Measurements from ENCODE around the gene TNIK.

TNIK gene

GRCh38 chr3:171038342-171038741 lies 421.9 kb downstream of the TNIK start:
- Histone ChIP-seq H3K4me2 (ENCODE audit: low read length) (no peak overlapping the region), H3K27ac (ENCODE audit: low read length) (no peak overlapping the region), H3K36me3 (replicated peaks; ENCODE audit: low read depth, low read length) (no peaks in the 10 kb centered on the region), H3K9me3 (ENCODE audit: insufficient read depth, low read length) (no peaks in the 10 kb centered on the region), H3K4me3 (ENCODE audit: low read length) (no peak overlapping the region), H3K27me3 (ENCODE audit: low read depth, low read length) (peaks cover 10% of the 10 kb centered on the region; the same call in 1 of the 2 replicates), H2AFZ (ENCODE audit: low read depth, low read length) (no peak overlapping the region), H3K79me2 (ENCODE audit: low read length) (no peaks in the 10 kb centered on the region), H4K20me1 (ENCODE audit: insufficient read depth, low read length) (no peaks in the 10 kb centered on the region), H3K9ac (ENCODE audit: low read length) (no peak overlapping the region), H3K4me1 (ENCODE audit: low read length) (no peaks in the 10 kb centered on the region)
- TF ChIP-seq, protein P1, sequence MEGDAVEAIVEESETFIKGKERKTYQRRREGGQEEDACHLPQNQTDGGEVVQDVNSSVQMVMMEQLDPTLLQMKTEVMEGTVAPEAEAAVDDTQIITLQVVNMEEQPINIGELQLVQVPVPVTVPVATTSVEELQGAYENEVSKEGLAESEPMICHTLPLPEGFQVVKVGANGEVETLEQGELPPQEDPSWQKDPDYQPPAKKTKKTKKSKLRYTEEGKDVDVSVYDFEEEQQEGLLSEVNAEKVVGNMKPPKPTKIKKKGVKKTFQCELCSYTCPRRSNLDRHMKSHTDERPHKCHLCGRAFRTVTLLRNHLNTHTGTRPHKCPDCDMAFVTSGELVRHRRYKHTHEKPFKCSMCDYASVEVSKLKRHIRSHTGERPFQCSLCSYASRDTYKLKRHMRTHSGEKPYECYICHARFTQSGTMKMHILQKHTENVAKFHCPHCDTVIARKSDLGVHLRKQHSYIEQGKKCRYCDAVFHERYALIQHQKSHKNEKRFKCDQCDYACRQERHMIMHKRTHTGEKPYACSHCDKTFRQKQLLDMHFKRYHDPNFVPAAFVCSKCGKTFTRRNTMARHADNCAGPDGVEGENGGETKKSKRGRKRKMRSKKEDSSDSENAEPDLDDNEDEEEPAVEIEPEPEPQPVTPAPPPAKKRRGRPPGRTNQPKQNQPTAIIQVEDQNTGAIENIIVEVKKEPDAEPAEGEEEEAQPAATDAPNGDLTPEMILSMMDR (IDR thresholded peaks at IDR 0.05; ENCODE audit: low read depth, low read length): no peak
- TF ChIP-seq EZH2phosphoT487 (IDR thresholded peaks at IDR 0.05; ENCODE audit: low read depth): no peak

GRCh38 chr3:171028779-171029232 lies 431.4 kb downstream of the TNIK start:
- Histone ChIP-seq H3K79me2 (ENCODE audit: low read length) (no peaks in the 10 kb centered on the region), H3K4me3 (ENCODE audit: low read length) (peak overlapping the region; percentile 81), H4K20me1 (ENCODE audit: insufficient read depth, low read length) (no peaks in the 10 kb centered on the region), H3K36me3 (replicated peaks; ENCODE audit: low read depth, low read length) (no peaks in the 10 kb centered on the region), H3K9ac (ENCODE audit: low read length) (peak overlapping the region; percentile 47; the same call in 1 of the 2 replicates), H3K9me3 (ENCODE audit: insufficient read depth, low read length) (no peaks in the 10 kb centered on the region), H3K27ac (ENCODE audit: low read length) (no peak overlapping the region), H3K27me3 (ENCODE audit: low read depth, low read length) (peaks cover 6% of the 10 kb centered on the region; the same call in 1 of the 2 replicates), H3K4me2 (ENCODE audit: low read length) (peak overlapping the region; percentile 80), H3K4me1 (ENCODE audit: low read length) (peaks cover 12% of the 10 kb centered on the region), H2AFZ (ENCODE audit: low read depth, low read length) (peak overlapping the region; percentile 58)
- TF ChIP-seq, protein P1 (IDR thresholded peaks at IDR 0.05; ENCODE audit: low read depth, low read length): no peak
- TF ChIP-seq EZH2phosphoT487 (IDR thresholded peaks at IDR 0.05; ENCODE audit: low read depth): no peak

GRCh38 chr3:171028025-171028778 lies 432.0 kb downstream of the TNIK start:
- TF ChIP-seq EZH2phosphoT487 (IDR thresholded peaks at IDR 0.05; ENCODE audit: low read depth): no peak
- TF ChIP-seq, protein P1 (IDR thresholded peaks at IDR 0.05; ENCODE audit: low read depth, low read length): no peak
- Histone ChIP-seq H3K36me3 (replicated peaks; ENCODE audit: low read depth, low read length) (no peaks in the 10 kb centered on the region), H3K4me3 (ENCODE audit: low read length) (peak overlapping the region; percentile 81), H3K4me1 (ENCODE audit: low read length) (peaks cover 12% of the 10 kb centered on the region), H3K27ac (ENCODE audit: low read length) (no peak overlapping the region), H3K27me3 (ENCODE audit: low read depth, low read length) (peaks cover 6% of the 10 kb centered on the region; the same call in 1 of the 2 replicates), H2AFZ (ENCODE audit: low read depth, low read length) (peak overlapping the region; percentile 58), H3K79me2 (ENCODE audit: low read length) (no peaks in the 10 kb centered on the region), H3K9me3 (ENCODE audit: insufficient read depth, low read length) (no peaks in the 10 kb centered on the region), H4K20me1 (ENCODE audit: insufficient read depth, low read length) (no peaks in the 10 kb centered on the region), H3K4me2 (ENCODE audit: low read length) (peak overlapping the region; percentile 80), H3K9ac (ENCODE audit: low read length) (peak overlapping the region; percentile 47)

GRCh38 chr3:171026597-171027293 lies 433.5 kb downstream of the TNIK start, which contains the start of gene SLC2A2:
SLC2A2 (minus strand) TSS chr3:171026720; CDS start chr3:171026670, 50 bp downstream.
- no peaks in the 10 kb centered on the region for H3K79me2 ChIP-seq (ENCODE audit: low read length)
- no peaks in the 10 kb centered on the region for H3K9me3 ChIP-seq (ENCODE audit: insufficient read depth, low read length)
- TF ChIP-seq, protein P1 (IDR thresholded peaks at IDR 0.05; ENCODE audit: low read depth, low read length): no peak
- no peak for TF ChIP-seq EZH2phosphoT487 (IDR thresholded peaks at IDR 0.05; ENCODE audit: low read depth)
- no peak within 1 kb of the TSS for H2AFZ ChIP-seq (ENCODE audit: low read depth, low read length)
- H3K27ac ChIP-seq (ENCODE audit: low read length): no peak within 1 kb of the TSS
- peak within 1 kb of the TSS; percentile 80 for H3K4me2 ChIP-seq (ENCODE audit: low read length)
- no peak within 1 kb of the TSS for H3K9ac ChIP-seq (ENCODE audit: low read length)
- H3K27me3 ChIP-seq (ENCODE audit: low read depth, low read length): peaks cover 6% of the 10 kb centered on the region; the same call in 1 of the 2 replicates
- H4K20me1 ChIP-seq (ENCODE audit: insufficient read depth, low read length): no peaks in the 10 kb centered on the region
- H3K36me3 ChIP-seq (replicated peaks; ENCODE audit: low read depth, low read length): no peaks in the 10 kb centered on the region
- H3K4me3 ChIP-seq (ENCODE audit: low read length): no peak within 1 kb of the TSS
- H3K4me1 ChIP-seq (ENCODE audit: low read length): peaks cover 12% of the 10 kb centered on the region
